ENCODE results near the gene EIPR1.
"Not testable (repeated sequence)": the region's sequence is repeated elsewhere in the genome, so short reads cannot be mapped to it uniquely, and the experiment has no call there.

The EIPR1 gene

DNA sequence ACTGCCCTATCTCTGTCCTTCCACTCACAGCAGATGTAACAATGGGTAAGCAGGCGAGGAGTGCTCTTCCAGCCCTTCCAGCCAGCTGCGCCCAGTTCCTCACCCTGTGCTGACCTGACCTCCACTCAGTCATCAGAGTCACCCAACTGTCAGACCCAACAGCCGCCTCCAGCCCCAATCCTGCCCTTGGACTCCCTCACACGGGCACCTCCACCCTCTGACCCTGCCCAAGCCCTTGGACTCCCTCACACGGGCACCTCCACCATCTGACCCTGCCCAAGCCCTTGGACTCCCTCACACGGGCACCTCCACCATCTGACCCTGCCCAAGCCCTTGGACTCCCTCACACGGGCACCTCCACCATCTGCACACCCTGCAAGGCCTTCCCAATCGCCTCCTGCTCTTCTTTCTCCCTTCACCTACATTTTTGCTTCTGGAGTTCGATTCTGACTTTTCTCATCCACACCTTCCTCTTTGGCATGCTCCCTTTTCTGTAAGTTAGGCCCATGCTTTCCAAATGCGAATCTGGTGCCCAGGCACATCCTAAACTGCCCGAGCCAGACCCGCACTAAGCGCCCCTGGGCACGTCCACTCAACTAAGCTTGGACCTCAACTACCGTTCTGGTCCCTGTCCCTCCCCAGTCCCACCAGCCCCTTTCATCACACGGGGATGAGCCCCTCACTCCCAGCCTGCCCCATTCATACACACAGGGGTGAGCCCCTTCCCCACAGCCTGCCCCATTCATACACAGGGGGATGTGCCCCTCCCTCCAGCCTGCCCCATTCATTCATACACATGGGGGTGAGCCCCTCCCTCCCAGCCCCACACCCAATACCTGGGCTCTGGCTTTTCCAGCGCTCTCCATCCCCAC, 15.9 kb downstream of the EIPR1 start:
- DNase-seq: no peak

DNA sequence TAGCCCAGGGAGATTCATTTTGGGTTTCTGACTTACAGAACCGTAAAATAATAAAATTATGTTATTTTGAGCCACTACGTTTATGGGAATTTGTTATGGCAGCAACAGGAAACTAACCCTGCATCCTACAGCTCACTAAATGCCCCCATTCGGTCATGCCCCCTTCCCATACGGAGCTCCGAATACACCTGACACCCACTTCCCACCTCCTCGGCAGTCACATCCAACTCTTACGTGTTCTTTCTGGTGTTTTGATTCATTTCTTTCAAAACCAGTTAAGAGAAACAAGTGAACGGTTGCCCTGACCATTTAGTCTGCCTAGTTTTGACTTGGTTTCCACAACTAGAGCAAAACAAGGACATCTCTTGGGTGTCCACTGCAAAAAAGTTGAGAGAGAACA, 19.7 kb downstream of the EIPR1 start:
- no peak for DNase-seq

DNA sequence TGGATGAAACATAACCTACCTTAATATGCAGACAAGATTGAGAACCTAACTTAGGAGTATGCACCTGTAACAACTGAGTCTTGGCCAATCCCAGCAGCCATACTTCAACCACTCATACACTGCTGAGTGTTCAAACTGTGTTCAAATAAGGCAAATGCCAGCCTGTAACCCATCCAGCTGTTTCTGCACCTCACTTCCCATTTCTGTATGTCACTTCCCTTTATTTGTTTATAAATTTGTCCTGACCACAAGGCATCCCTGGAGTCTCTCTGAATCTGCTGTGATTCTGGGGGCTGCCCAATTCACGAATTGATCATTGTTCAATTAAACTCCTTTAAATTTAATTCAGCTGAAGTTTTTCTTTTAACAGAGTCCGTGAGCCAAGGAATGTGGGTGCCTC, 20.2 kb downstream of the EIPR1 start:
- not testable (repeated sequence) for DNase-seq

DNA sequence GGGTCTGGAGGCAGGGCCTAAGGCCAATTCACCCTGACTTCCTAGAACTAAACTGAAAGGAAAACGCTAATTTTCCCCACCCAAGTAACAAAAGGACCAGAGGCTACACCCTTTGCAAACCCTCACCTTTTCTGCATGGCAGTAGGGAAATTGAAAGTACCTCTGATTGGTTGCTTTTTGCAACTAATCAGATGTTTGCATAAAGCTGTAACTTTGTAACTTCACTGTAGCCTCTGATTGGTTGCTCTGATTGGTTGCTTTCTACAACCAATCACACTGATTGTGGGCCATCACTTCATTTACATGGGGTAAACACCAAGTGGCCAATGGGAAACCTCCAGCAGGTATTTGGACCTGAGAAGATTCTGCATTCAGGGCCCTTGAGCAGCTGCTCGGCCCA, 20.8 kb downstream of the EIPR1 start:
- no peak for DNase-seq

DNA sequence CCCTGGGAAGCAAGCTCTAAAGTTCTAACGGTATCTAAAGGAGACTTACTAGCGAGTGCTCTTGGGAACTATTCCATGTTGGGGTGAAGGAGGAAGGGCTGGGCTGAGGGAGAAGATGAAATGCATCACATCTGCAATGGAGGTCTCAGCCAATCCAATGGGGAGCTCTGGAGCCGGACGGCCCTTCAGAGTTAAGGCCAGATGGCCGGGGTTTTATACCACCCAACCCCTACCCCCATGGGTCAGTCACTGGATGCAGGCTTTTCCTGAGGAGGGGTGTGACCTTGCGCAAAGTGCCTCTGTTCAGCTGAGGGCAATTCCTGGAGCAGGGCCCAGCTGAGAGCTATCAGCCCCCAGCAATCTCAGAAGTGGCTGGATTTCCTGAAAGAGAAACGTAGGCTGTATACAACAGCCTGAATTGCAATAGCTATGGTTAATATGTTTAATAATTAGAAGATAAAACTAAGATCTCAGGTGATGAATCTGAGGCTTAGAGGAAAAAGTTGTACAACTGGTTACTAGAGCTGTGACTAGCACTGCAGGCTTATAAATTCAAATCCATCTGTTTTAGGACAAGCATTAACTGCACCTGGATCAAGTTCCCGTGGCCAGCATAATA, 21.6 kb downstream of the EIPR1 start:
- no peak for DNase-seq

DNA sequence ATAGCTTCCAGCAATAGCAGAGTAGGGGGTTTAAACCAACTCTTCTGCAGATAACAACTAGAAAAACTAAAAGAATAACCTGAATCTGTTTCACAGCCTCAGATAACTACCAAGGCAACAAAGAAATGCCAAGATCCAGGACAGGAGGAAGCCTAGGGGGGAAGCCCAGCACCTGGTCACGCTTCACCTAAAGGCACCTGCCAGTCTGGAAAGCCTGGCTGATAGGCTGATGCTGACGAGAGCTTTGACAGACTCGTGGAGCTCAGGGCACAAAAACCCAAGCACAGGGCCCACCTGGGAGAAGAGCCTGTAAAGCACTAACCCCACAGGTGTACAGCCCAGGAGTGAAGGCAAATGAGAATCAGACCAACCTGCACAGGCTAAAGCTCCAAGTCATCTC, 22.6 kb downstream of the EIPR1 start:
- DNase-seq: no peak

DNA sequence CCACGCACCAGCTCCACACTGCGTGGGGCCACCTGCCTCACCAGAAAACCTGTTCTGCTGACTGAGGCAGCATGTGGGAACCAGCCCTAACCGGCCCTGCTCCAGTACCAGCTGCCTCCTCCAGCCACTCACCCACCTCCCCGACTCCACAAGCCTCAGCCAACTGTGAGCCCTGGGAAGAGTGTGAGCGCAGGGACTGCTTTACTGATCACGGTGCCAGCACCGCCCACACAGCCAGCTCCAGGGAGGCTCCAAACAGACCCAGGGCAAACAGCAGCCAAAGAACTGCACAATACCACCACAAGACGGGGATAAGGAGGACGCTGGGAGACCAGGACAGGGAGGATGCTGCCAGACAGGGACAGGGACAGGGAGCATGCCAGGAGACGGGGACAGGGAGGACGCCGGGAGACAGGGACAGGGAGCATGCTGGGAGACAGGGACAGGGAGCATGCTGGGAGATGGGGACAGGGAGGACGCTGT, 28.4 kb downstream of the EIPR1 start:
- DNase-seq: peak in 48 of 56 donors; percentile 3 to 79 (median 54)

DNA sequence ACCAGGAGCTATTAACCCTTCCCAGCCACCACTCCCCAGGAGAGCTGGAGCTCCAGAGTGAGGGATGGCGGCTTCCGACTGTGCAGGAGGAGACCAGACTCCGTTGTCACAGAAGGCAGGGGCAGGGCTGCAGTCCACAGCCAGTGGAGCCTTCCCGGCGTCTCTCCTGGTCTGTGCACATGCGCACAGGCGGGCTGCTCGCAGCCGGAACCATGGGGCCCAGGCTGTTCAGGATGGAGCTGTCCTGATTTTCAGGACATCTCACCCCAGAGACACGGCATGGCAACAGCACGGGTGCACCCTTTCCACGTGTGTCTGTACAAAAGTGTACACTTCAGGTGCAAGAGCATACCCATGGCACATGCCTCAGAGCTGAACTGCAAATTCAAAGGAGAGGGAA, 28.9 kb downstream of the EIPR1 start:
- peak in 3 of 56 donors; percentile 29 to 40 (median 39) for DNase-seq

DNA sequence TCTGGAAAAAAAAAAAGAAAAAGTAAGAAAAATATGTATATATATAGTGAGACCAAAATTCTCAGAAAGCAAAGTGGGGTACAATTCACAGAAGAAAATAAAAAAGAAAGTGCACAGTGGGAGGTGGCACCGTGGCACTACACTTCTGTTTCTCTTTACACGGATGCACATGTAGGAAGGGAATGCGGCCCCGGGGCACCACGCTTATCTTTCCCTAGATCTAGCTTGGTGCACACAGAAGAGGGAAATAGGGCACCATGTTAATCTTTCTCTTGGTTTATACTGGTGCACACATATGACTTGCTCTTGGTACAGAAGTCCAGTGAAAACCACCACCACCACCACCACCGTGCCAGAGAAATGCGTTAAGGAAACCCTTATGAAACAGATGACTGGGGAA, 32.0 kb downstream of the EIPR1 start:
- DNase-seq: no peak

DNA sequence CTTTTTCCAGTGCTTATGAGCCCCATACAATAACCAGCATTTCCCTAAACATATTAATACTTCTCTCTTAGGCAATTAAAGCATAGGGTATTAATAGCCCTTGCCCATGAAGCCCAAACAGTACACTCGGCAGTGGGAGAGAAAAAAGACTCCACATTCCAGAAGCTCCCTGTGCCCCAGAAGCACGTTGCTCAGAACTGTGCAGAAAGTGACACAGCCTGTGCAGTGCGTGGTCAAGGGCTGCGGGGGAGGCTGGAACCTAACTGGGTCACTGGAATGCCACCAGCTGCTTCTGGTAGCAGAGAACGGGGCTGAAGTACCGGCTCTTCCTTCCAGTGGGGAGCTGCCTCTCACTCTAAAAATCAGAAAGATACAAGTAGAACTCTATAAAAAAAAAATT, 32.7 kb downstream of the EIPR1 start:
- no peak for DNase-seq

DNA sequence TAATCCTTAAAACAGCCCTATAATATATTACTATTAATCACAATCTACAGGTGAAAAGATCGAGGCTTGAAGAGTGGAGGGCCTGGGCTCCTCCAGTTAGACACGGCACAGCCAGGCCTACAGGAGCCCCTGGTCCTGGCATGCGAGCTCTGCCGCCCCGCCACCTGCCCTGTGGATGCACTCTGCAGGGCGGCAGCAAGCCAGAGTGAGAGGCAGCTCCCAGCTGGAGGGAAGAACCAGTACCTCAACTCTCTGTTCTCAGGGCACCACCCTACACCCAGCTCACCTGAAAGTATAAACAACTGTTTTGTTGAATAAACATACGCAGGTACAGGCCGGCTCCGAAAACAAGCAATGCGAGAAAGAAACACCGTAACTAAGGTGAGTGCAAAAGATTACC, 34.6 kb downstream of the EIPR1 start:
- DNase-seq: no peak

DNA sequence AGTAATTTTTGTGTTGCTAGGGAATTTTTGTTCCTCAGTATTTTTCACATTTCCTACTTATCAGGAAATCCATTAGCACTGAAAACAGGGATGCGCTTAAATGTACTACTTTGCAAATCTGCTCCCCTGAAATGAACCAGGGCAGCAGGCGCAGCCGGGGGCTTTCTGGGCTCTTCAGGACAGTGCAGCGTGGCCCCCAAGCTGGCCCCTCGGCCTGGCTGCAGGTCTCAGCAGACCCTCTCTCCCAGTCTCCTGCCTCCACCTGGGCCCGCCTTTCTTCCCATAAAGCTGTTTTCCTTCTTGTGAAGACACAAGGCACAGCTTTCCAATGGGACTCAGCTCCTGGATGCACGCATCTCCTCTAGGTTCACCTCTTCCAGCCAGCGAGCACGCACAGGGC, 35.3 kb downstream of the EIPR1 start:
- no peak for DNase-seq

DNA sequence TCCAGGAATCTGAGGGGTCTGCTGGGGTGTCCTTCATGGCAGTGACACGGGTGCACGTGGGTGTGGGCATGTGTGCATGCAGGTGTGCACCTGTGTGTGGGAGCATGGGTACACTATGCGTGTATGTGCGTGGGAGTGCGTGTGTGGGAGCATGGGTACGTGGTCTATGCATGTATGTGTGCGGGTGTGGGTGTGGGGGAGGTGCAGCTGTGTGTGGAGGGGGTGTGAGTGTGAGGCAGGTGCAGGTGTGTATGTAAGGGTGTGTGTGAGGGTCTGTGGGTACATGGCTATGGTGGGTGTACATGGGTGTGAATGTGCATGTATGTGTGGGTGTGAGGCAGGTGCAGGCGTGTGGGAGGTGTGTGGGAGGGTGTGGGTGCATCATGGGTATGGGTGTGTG, 36.3 kb downstream of the EIPR1 start:
- DNase-seq: peak in 1 of 56 donors; percentile 34

DNA sequence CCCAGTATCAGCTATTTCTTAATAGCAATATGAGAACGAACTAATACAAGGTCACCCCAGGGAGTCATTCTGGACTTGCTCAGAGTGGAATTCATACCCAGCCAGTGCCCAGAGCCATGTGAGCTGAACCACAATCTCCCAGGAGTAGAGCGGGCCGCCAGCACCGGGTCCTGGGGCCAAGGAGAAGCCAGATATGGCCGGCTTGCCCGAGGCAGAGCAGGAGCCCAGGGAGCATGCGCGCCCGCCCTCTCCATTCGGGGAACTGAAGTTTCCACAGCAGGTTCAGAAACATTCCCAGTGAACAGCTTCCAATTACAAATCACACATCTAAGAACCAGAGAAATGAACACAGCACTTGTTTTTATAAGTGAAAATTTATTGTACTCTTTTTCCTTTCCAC, 37.5 kb downstream of the EIPR1 start:
- no peak for DNase-seq

DNA sequence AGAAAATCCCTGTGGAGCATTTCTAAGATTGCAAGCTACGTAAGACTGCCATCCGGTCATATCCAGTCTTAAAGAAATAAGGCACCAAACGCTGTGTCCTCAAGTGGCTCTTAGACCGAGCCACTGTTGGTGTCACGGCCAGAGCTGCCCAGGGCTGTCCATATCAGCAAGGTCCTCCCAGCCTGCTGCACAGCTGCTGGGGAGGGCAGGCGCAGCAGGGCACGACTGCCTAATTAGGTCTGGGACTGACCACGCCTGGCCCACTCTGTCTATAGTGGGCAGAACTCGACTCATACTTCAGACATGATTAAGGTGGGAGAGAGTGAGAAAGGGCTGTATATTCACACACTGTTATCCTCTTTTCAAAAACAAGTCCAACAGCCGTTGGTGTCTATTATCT, 39.3 kb downstream of the EIPR1 start:
- DNase-seq: no peak

DNA sequence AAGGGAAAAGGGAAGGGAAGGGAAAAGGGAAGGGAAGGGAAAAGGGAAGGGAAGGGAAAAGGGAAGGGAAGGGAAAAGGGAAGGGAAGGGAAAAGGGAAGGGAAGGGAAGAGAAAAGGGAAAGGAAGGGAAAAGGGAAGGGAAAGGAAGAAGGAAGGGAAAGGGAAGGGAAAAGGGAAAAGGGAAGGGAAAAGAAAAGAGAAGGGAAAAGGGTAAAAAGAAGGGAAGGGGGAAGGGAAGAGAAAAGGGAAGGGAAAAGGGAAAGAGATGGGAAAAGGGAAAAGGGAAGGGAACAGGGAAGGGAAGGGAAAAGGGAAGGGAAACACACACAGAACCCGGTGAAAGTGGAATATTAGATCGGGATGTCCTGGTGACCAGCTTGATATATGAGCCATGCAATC, 40.8 kb downstream of the EIPR1 start:
- no peak for DNase-seq

DNA sequence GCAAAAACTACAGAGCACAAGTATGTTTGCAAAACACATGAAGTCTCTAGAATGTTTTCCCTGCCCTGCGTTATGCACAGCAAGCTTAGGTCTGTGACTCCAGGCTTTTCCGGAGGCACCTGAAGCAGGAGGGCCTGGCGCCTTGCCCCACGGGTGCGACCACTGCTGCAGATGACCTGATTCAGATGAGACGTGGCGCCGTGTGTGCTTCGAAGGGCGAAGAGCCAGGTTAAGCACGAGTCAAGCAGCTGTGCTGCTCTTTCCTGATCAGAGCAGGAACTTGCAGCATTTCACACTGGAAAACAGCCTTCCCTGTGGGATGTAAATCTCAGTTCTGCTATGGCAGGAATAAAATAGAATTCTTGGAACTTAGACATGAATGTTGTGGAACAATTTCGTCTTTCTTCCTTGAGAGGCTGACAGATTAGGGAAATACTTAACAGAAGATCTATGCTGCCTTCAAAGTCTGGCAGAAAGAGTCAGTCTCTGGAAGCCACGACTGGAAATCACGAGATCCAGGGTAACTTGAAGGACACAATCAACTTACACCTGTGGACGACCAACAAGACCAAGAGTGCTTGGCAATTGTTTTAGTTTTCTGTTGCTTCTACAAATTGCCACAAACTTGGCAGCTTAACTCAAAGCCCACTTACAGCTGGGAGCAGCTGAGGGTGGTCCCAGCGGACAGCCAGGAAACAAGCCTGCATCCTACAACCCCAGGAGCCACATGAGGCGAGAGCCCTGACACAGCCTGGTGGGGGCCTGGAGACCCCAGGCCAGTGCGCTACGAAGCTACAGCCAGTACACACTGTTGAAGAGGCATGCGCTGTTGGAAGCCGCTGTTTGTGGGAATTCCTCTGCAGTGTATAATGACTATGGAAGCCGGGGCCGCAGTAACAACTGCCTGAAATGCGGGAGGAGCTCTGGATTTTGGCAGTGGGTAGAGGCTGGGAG, 42.9 kb downstream of the EIPR1 start:
- no peak for DNase-seq

DNA sequence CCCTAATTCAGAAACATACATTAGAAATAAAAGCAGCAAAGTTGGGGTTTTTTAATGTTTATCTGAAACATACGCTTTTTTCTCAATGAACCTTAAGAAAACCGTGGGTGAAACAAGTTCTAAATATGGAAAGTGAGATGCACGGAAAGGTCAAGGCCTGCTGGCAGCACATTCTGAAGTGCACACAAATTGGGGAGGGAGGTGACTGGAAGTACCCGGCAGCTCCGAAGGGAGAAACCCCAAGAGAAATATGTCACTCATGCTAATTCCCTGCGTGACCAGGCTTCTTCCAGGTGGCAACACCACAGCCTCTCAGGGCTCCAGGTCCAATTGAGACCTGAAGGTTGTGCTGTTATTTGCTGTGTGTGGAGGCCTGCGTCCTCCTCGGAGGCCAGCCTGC, 45.5 kb downstream of the EIPR1 start:
- DNase-seq: no peak

DNA sequence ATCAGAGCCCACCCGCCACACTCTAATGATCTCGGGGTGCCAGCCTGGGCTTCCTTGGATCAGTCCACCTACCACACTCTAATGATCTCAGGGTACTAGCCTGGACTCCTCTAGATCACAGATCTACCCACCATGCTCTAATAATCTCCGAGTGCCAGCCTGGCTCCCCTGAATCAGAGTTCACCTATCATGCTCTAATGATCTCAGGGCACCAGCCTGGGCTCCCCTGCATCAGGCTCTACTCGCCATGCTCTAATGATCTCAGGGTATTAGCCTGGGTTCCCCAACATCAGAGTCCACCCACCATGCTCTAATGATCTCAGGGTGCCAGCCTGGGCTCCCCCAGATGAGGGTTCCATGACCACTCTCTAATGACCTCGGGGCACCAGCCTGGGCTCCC, 48.1 kb downstream of the EIPR1 start:
- no peak for DNase-seq

DNA sequence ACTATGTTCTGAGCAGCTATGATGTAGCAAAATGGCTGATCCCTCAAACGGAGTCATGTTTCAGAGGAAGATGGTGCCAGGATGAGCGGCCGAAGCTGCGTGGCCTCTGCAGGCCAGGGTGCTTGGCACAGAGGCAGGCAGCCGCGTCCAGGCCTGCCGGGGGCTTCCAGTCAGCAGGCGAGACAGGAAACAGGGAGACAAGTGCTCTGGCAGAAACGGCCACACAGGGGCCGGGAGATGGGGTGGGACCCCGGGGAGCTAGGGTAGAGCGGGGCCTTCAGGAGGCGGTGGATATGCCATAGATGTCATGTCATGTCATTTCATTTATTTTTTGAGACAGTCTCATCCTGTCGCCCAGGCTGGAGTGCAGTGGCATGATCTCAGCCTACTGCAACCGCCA, 50.7 kb downstream of the EIPR1 start:
- no peak for DNase-seq

DNA sequence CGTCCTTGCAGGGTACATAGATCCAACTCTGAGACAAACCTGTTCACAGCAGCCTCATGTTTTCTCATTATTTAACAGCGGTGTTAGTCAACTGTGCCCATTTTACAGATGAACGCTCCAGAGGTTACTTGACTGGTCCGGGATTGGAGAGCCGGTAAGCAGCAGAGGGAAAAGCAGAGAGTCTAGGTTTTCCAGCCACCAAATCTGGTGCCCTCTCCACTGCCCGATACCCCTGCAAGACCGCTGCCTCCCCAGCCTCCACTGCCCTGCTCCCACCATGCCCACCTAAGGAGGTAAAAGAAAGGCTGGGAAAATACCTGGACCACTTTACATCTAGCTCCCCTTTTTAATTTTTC, 51.5 kb downstream of the EIPR1 start:
- DNase-seq: no peak
